ENCODE measurements around the gene CLSTN2.

GRCh38 chr3:140430494-140430893 is 495.5 kb downstream of the CLSTN2 start:
- TF ChIP-seq, protein P1, sequence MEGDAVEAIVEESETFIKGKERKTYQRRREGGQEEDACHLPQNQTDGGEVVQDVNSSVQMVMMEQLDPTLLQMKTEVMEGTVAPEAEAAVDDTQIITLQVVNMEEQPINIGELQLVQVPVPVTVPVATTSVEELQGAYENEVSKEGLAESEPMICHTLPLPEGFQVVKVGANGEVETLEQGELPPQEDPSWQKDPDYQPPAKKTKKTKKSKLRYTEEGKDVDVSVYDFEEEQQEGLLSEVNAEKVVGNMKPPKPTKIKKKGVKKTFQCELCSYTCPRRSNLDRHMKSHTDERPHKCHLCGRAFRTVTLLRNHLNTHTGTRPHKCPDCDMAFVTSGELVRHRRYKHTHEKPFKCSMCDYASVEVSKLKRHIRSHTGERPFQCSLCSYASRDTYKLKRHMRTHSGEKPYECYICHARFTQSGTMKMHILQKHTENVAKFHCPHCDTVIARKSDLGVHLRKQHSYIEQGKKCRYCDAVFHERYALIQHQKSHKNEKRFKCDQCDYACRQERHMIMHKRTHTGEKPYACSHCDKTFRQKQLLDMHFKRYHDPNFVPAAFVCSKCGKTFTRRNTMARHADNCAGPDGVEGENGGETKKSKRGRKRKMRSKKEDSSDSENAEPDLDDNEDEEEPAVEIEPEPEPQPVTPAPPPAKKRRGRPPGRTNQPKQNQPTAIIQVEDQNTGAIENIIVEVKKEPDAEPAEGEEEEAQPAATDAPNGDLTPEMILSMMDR (IDR thresholded peaks at IDR 0.05) = no peak
- TF ChIP-seq POLR2A (IDR thresholded peaks at IDR 0.05) = no peak
